ENCODE data around the gene ITGB5.

- TF ChIP-seq CTCF (IDR thresholded peaks at IDR 0.05) (no peak), EZH2 (IDR thresholded peaks at IDR 0.05; ENCODE audit: borderline replicate concordance, insufficient read depth, low read depth, low read length, poor library complexity, severe bottlenecking) (no peak)
Measured at GRCh38 chr3:124848300-124848699, 38.9 kb downstream of the ITGB5 start.
